Mucosa of rectum (tissue), 2 donors: ENCODE data around the gene LINGO1.
A peak's percentile ranks its signal among the peaks of the same experiment; 100 is the strongest.

Experiments used
- H3K27ac ChIP-seq, 2 donors: one replicate each; pipeline ENCODE4 v1.7.0; 2013; ENCODE audit warnings: inconsistent platforms in 2 of 2, low read depth in 2 of 2, low read length in 2 of 2
- H3K27me3 ChIP-seq, 2 donors: one replicate each; pipeline ENCODE4 v1.7.0; 2013; ENCODE audit warnings: low read length in 2 of 2; ENCODE audit not compliant: control insufficient read depth in 2 of 2, insufficient read depth in 2 of 2
- H3K36me3 ChIP-seq, 2 donors: one replicate each; pipeline ENCODE4 v1.7.0; 2013; ENCODE audit warnings: low read length in 2 of 2; ENCODE audit not compliant: control insufficient read depth in 2 of 2, insufficient read depth in 2 of 2
- H3K4me1 ChIP-seq, 2 donors: one replicate each; pipeline ENCODE4 v1.7.0; 2013; ENCODE audit warnings: low read length in 2 of 2, mild to moderate bottlenecking in 1 of 2; ENCODE audit not compliant: control insufficient read depth in 2 of 2, insufficient read depth in 2 of 2
- H3K4me3 ChIP-seq, 2 donors: one replicate each; pipeline ENCODE4 v1.7.0; 2013; ENCODE audit warnings: low read length in 2 of 2
- H3K9ac ChIP-seq, 2 donors: one replicate each; pipeline ENCODE4 v1.7.0; 2013; ENCODE audit warnings: low read length in 2 of 2, low read depth in 1 of 2, mild to moderate bottlenecking in 1 of 2
- H3K9me3 ChIP-seq, 2 donors: one replicate each; pipeline ENCODE4 v1.7.0; 2013; ENCODE audit warnings: low read length in 2 of 2; ENCODE audit not compliant: control insufficient read depth in 2 of 2
- donor health status: healthy.
- donor health status: Normal muscosa, but diverticular disease.

LINGO1 gene

DNA sequence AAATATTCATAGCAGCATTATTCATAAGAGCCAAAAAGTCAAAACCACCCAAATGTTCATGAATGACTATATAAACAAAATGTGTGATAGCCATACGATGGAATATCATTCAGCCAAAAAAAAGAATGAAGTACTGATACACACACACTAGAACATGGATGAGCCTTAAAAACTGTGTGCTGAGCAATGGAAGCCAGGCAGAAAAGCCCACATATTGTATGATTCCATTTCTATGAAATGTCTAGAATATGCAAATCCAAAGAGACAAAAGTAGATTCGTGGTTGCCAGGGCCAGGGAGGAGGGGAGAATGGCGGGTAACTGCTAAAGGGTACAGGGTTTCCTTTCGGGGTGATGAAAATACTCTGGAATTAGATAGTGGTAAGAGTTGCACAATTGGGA lies 37.2 kb upstream of the LINGO1 start:
- Histone ChIP-seq H3K27me3 (peaks cover 4 to 6% of the 10 kb centered on the region in 2 donors), H3K27ac (no peak overlapping the region), H3K4me3 (no peak overlapping the region), H3K9ac (no peak overlapping the region), H3K4me1 (no peaks in the 10 kb centered on the region), H3K36me3 (no peaks in the 10 kb centered on the region), H3K9me3 (no peaks in the 10 kb centered on the region)

DNA sequence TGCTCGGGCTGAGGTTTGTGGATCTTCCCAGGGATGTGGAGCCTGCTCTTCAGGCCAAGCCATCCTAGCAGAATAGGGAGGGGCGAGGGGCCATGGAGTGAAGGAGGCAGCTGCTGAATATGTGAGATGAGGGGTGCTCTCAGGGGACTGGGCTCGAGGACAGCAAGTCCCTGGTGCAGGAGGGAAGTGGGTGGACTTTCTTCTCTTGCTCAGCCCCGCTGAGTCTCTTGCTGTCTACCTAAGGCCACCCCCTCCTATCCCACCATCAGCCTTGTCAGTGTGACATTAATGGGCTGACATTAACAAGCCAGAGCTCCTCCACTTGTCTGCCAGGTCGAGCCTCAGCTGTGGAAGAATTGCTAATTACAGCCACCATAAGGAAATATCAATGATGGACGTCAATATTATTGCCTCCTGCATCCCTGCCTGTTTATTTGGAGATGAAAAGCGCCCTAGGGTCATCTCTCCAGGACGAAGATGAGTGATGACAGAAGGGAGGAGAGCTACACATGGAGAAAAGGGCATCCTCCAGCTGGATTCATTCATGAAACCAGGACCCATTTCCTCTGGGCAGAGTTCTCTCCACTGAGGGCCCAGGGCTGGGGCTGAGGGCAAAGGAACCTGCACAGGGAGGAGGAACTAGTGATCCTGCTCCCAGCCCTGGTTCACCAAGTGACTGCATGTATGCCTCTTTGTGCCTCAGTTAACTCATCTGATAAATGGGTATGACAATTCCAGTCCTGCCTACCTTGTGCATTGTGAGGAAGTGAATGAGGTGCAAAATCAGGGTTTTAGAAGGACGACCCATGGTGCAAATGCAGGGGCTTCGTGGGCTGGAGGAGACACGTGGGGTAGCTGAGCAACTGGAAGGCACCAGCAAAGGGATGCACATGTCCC lies 34.9 kb upstream of the LINGO1 start:
- H3K27ac ChIP-seq, result no peak overlapping the region
- no peak overlapping the region for H3K4me3 ChIP-seq
- H3K9me3 ChIP-seq, result no peaks in the 10 kb centered on the region
- H3K36me3 ChIP-seq, result no peaks in the 10 kb centered on the region
- peaks cover 0 to 3% of the 10 kb centered on the region in 2 donors for H3K27me3 ChIP-seq
- H3K4me1 ChIP-seq, result peaks cover 0 to 4% of the 10 kb centered on the region in 2 donors
- no peak overlapping the region for H3K9ac ChIP-seq

DNA sequence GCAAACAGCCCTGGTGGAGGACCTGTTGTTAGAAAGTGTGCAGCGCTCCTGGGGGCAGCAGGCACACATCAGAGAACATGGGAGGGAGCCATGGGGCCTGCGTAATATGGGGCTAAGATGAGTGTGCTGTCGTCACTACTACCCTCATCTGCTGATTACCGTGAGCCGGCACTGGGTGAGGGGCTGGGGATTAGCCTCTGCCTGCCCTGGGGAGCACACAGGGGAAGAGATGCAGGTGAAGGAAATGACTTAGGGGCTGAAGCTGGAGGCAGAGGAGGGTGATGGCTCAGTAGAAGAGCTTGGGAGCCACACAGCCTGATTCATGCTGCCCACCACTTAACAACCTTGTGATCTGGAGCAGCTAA lies 33.6 kb upstream of the LINGO1 start:
- peaks cover 0 to 4% of the 10 kb centered on the region in 2 donors for H3K4me1 ChIP-seq
- no peak overlapping the region for H3K27ac ChIP-seq
- H3K36me3 ChIP-seq, result no peaks in the 10 kb centered on the region
- H3K27me3 ChIP-seq, result peaks cover 0 to 5% of the 10 kb centered on the region in 2 donors
- no peak overlapping the region for H3K9ac ChIP-seq
- no peak overlapping the region for H3K4me3 ChIP-seq
- H3K9me3 ChIP-seq, result no peaks in the 10 kb centered on the region

DNA sequence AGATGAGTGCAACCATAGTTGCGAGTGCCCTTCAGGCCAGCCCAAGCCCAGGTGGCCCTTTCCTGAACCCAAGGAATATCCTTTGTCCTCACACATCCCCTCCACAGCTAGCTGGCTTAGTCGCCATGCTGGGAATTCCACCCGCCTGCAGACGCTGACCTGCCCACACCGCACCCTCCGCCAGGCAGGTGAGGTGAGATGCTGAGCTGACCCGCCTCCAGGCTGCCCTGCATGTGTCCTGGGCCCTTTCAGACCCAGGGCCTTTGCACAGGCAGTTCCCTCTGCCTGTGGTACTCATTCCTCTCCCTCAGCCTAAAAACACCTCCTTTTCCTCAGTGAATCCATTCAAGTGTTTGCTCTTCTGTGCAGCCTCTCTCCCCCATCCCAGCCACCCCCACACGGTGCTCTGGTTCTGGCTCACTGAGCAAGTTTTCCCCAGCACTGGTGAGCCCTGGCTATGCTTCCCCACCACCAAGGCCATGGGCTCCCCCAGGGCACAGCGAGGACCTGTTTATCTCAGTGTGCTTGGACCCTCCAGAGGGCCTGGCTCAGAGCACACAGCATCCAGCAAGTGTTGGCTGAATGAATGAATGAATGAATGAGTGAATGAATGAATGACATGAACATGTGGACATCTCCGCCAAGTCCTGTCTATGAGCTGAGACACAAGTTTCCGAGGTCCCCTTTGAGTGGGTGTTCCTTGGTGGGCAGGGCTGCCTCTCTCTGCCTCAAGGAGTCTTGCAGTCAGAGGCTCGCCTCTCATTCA lies 33.0 kb upstream of the LINGO1 start:
- H3K9ac ChIP-seq, result no peak overlapping the region
- peaks cover 0 to 5% of the 10 kb centered on the region in 2 donors for H3K27me3 ChIP-seq
- H3K9me3 ChIP-seq, result no peaks in the 10 kb centered on the region
- peaks cover 0 to 4% of the 10 kb centered on the region in 2 donors for H3K4me1 ChIP-seq
- no peak overlapping the region for H3K4me3 ChIP-seq
- H3K27ac ChIP-seq, result no peak overlapping the region
- H3K36me3 ChIP-seq, result no peaks in the 10 kb centered on the region

DNA sequence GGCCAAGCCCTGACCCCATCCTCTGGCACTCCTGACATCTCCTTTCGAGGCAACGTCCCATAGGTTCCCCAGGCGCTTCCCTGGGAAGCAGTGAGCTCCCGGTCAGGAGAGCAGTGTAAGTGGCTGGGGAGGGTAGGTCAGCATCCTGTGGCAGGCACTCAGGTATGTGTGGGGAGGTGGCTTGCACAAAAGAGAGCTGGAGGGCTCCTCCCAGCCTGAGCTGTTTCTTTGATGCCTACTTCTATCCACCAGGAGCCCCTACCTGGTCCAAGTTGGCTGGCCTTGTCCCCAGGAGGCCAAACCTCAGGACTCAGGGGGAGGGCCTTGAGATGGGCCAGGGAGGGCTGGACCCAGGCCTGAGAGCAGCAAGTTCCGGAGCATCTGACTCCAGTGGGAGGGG lies 31.7 kb upstream of the LINGO1 start:
- no peaks in the 10 kb centered on the region for H3K9me3 ChIP-seq
- no peak overlapping the region for H3K27ac ChIP-seq
- peaks cover 7 to 12% of the 10 kb centered on the region in 2 donors for H3K4me1 ChIP-seq
- H3K9ac ChIP-seq, result no peak overlapping the region
- H3K36me3 ChIP-seq, result no peaks in the 10 kb centered on the region
- H3K4me3 ChIP-seq, result no peak overlapping the region
- H3K27me3 ChIP-seq, result peaks cover 0 to 5% of the 10 kb centered on the region in 2 donors

DNA sequence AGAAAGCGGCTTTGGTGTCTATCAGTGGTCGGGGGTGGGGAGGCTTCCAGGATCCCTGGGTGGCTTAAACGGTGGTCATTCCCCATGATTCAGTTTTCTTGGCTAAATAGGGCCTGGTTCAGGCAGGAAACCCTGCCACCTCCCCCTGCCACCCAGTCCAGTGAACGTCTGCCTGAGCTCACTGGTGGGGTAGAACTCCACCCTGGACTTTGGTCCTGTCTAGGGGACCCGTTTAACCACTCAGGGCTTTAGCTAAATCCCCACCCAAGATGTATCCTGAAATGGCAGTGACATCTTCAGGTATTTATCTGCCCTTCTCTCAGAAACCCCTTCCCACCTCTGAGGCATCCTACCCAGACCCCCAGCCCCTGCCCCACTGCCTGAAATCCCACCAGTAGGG lies 30.5 kb upstream of the LINGO1 start:
- H3K27ac ChIP-seq, result no peak overlapping the region
- H3K4me1 ChIP-seq, result peaks cover 10 to 22% of the 10 kb centered on the region in 2 donors
- no peaks in the 10 kb centered on the region for H3K36me3 ChIP-seq
- no peak overlapping the region for H3K9ac ChIP-seq
- H3K4me3 ChIP-seq, result no peak overlapping the region
- H3K27me3 ChIP-seq, result peaks cover 0 to 5% of the 10 kb centered on the region in 2 donors
- no peaks in the 10 kb centered on the region for H3K9me3 ChIP-seq

DNA sequence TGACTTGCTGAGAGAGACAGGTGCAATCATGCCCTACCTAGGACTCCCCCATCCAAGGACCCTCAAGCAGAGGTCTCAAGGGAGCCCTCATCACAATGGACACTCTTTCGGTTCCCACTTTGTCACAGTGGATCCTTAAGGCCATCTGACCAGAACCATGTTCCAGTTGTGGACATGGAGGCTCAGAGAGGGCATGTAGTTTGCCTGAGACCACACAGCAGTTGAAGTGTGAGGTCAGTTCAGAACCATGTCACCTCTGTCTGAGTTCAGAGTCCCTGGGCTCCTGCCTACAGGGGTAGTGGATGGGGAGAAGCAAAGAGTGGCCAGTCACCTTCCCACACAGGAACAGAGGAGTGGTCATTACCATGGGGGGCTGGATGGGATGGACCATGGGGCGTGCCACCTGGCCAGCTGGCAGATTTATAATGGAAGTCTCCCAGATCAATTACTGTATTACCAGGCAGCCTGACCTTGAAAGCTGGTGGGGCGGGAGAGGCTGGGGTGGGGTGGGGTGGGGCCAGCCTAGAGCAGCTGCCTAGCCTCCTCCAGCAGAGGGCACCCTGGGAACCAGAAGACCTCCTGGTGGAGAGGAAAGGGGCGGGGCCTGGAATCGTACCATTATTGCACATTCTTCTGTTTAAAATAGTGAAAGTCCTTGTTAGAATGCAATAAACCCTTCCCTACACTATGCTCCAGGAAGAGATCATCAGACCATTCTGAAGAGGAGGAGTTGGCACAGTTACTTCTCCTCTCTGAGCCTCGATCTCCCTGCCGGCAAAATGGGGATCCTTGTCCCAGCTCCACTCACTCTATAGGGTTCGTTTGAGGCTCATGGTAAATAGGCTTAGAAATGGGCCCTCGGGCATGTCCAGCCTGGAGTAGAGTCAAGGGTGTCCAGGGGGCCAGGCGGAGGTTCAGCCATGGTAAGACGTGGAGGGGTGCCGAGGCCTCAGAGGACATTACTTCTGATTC lies 26.9 kb upstream of the LINGO1 start:
- Histone ChIP-seq H3K4me3 (peak overlapping the region in 1 of 2 donors; percentile 37), H3K27me3 (peaks cover 0 to 4% of the 10 kb centered on the region in 2 donors), H3K27ac (no peak overlapping the region), H3K36me3 (no peaks in the 10 kb centered on the region), H3K4me1 (peaks cover 10 to 27% of the 10 kb centered on the region in 2 donors), H3K9me3 (no peaks in the 10 kb centered on the region), H3K9ac (no peak overlapping the region)

DNA sequence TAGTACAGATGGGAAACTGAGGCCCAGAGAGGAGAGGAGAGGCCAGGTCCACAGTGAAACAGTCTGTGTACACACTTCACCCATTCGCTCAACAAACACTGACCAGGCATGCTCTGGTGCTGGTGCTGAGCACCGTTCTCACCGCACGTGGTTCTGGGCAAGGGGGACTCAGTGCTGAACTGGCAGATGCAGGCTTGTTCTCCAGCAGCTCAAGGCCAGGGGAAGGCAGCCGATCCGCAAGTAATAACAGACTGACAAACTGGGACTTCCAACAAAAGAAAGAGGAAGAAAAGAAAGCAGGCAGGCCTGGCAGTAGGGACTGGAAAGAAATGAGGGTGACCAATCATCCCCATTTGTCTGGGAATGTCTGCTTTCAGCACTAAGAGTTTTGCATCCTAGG lies 25.6 kb upstream of the LINGO1 start:
- Histone ChIP-seq H3K4me1 (peaks cover 10 to 24% of the 10 kb centered on the region in 2 donors), H3K27me3 (peaks cover 0 to 4% of the 10 kb centered on the region in 2 donors)

DNA sequence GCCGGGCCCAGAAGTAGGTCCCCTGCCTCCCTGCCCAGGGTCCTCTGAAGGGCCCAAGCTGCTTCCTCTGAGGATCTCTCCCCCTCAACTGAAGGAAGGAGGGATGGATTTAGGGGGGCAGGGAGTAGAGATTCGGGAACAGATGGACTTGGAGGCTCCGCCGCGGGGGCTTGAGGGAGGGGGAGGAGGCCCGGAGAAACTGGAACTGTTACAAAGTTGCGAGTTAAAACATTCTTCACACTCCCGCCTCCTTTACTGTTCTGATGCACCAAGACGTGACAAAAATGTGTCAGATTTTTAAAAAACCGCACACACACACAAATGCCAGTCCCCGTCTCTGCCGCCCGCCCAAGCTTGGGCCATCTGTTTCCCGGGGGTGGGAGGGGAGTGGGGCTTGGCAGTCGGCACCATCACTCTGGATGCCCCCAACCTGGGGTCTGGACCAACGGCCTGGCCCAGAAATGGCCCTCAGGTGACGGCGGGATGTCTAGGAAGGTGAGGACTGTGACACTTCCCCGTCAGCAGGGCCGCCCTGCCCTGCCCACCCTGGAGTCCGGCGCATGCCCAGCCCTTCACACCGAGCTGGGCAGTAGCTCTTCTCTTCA lies 25.0 kb upstream of the LINGO1 start:
- Histone ChIP-seq H3K4me3 (no peak overlapping the region), H3K27ac (no peak overlapping the region), H3K4me1 (peaks cover 10 to 25% of the 10 kb centered on the region in 2 donors), H3K36me3 (no peaks in the 10 kb centered on the region), H3K27me3 (peaks cover 0 to 4% of the 10 kb centered on the region in 2 donors), H3K9me3 (no peaks in the 10 kb centered on the region), H3K9ac (no peak overlapping the region)

More for the DNA sequence above, 25.6 kb upstream of the LINGO1 start:
- no peaks in the 10 kb centered on the region for H3K36me3 ChIP-seq
- no peak overlapping the region for H3K27ac ChIP-seq
- no peaks in the 10 kb centered on the region for H3K9me3 ChIP-seq
- no peak overlapping the region for H3K4me3 ChIP-seq
- no peak overlapping the region for H3K9ac ChIP-seq
